SH-SY5Y (cell line): ENCODE data around the gene HERPUD1.

Source experiments
- GATA2 ChIP-seq: IDR thresholded peaks from 2 replicates; pipeline ENCODE4 v1.6.1; 2011; ENCODE audit warnings: mild to moderate bottlenecking, low read depth, low read length
- GATA3 ChIP-seq: IDR thresholded peaks from 2 replicates; pipeline ENCODE4 v1.6.1; 2011; ENCODE audit warnings: low read depth, mild to moderate bottlenecking, low read length, moderate library complexity

HERPUD1 gene

GRCh38 chr16:56931892-56932720 is at the start of gene HERPUD1:
TSS of gene HERPUD1 (plus strand) at chr16:56932142. CDS start at chr16:56932245, 103 bp downstream.
- TF ChIP-seq GATA2 (no peak; the same call in 1 of the 2 replicates), GATA3 (no peak)

GRCh38 chr16:56883586-56883985 is 48.4 kb upstream of the HERPUD1 start:
- TF ChIP-seq GATA3 (no peak), GATA2 (no peak)

GRCh38 chr16:56884026-56884582 is 47.8 kb upstream of the HERPUD1 start:
- no peak for TF ChIP-seq GATA3
- no peak for TF ChIP-seq GATA2

GRCh38 chr16:56885446-56886162 is 46.3 kb upstream of the HERPUD1 start:
- TF ChIP-seq GATA3 (no peak), GATA2 (no peak)

- no peak for TF ChIP-seq GATA2
- no peak for TF ChIP-seq GATA3
Observed at GRCh38 chr16:56886296-56886695, 45.6 kb upstream of the HERPUD1 start.

- no peak for TF ChIP-seq GATA2
- TF ChIP-seq GATA3: no peak
Observed at GRCh38 chr16:56886826-56887225, 45.1 kb upstream of the HERPUD1 start.

- TF ChIP-seq GATA2 (no peak), GATA3 (no peak)
Observed at GRCh38 chr16:56888806-56889205, 43.1 kb upstream of the HERPUD1 start.

- TF ChIP-seq GATA2: no peak
- no peak for TF ChIP-seq GATA3
Observed at GRCh38 chr16:56889206-56889605, 42.7 kb upstream of the HERPUD1 start.

GRCh38 chr16:56891685-56892084 is 40.3 kb upstream of the HERPUD1 start:
- TF ChIP-seq GATA2 (no peak), GATA3 (no peak)

- TF ChIP-seq GATA3: no peak
- no peak for TF ChIP-seq GATA2
Observed at GRCh38 chr16:56892705-56893104, 39.2 kb upstream of the HERPUD1 start.

- TF ChIP-seq GATA2 (no peak), GATA3 (no peak)
Observed at GRCh38 chr16:56894331-56894917, 37.5 kb upstream of the HERPUD1 start.

- no peak for TF ChIP-seq GATA2
- no peak for TF ChIP-seq GATA3
Observed at GRCh38 chr16:56895813-56896212, 36.1 kb upstream of the HERPUD1 start.

- TF ChIP-seq GATA2 (no peak), GATA3 (no peak)
Observed at GRCh38 chr16:56896244-56896643, 35.7 kb upstream of the HERPUD1 start.
